LHCN-M2 (cell line): ENCODE results near the gene ANKRD23. TPM values are rescaled to one million over a fixed set of nuclear protein-coding genes. Genes with fewer than 3 reads are reported as not detected.
"Not testable (repeated sequence)": the region's sequence is repeated elsewhere in the genome, so short reads cannot be mapped to it uniquely, and the experiment has no call there.

Experiments
- DNase-seq: peaks from one replicate; pipeline ENCODE4 v3.0.0-alpha.2; 2012; ENCODE audit warnings: low read depth
- polyA plus RNA-seq: library from polyadenylated mRNA; unstranded; fragments of >200 nt; gene quantifications from one replicate; pipeline ENCODE4 v1.2.1, GENCODE V29; 2012; ENCODE audit warnings: missing spikeins
- total RNA-seq: library from RNA; depleted of rRNA; stranded (reverse); fragments of >200 nt; gene quantifications from 2 replicates; pipeline ENCODE4 v1.2.3, GENCODE V29; 2014; rRNA removed

ANKRD23 gene
- total RNA-seq: 1.0 and 2.6 TPM in 2 replicates
- 0.34 TPM for polyA plus RNA-seq

GRCh38 chr2:96843538-96844268, at the start of gene ANKRD23:
Gene ANKRD23 (minus strand): TSS chr2:96844021. CDS start chr2:96843992, 29 bp downstream.
- no peak for DNase-seq

GRCh38 chr2:96891591-96892333, 47.9 kb upstream of the ANKRD23 start:
- no peak for DNase-seq

GRCh38 chr2:96890726-96891385, 47.0 kb upstream of the ANKRD23 start:
- no peak for DNase-seq

- no peak for DNase-seq
Observed at GRCh38 chr2:96890252-96890651, 46.4 kb upstream of the ANKRD23 start.

- not testable (repeated sequence) for DNase-seq
Observed at GRCh38 chr2:96889502-96889901, 45.7 kb upstream of the ANKRD23 start.

GRCh38 chr2:96888072-96889011, 44.5 kb upstream of the ANKRD23 start:
- DNase-seq: no peak

GRCh38 chr2:96887493-96888012, 43.7 kb upstream of the ANKRD23 start:
- DNase-seq: no peak

GRCh38 chr2:96885432-96886347, 41.9 kb upstream of the ANKRD23 start:
- no peak for DNase-seq

GRCh38 chr2:96884299-96885094, 40.7 kb upstream of the ANKRD23 start:
- DNase-seq: no peak

- no peak for DNase-seq
Observed at GRCh38 chr2:96883306-96883705, 39.5 kb upstream of the ANKRD23 start.

GRCh38 chr2:96882906-96883305, 39.1 kb upstream of the ANKRD23 start:
- no peak for DNase-seq

- no peak for DNase-seq
Observed at GRCh38 chr2:96882230-96882629, 38.4 kb upstream of the ANKRD23 start.

- no peak for DNase-seq
Observed at GRCh38 chr2:96881349-96882195, 37.8 kb upstream of the ANKRD23 start.

- DNase-seq: no peak
Observed at GRCh38 chr2:96880891-96881273, 37.1 kb upstream of the ANKRD23 start.

- DNase-seq: no peak
Observed at GRCh38 chr2:96879545-96880040, 35.8 kb upstream of the ANKRD23 start.

GRCh38 chr2:96878796-96879544, 35.1 kb upstream of the ANKRD23 start:
- DNase-seq: no peak

- DNase-seq: no peak
Observed at GRCh38 chr2:96878171-96878570, 34.4 kb upstream of the ANKRD23 start.
